ENCODE data around the gene DRAP1.

DNA sequence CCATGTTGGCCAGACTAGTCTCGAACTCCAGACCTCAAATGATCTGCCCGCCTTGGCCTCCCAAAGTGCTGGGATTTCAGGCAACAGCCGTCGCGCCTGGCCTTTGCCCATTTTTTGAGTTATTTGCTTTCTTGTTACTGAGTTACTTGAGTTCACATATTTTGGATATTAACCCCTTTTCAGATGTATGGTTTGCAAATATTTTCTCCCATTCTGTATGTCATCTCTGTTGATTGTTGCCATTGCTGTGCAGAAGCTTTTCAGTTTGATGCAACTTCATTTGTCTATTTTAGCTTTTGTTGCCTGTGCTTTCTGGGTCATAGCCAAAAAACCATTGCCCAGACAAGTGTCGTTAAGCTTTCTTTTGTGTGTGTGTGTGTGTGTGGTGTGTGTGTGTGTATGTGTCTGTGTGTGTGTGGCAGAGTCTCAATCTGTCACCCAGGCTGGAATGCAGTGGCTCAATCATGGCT, 32.9 kb downstream of the DRAP1 start:
- TF ChIP-seq CTCF (conservative IDR thresholded peaks at IDR 0.05; ENCODE audit: low read depth in 2 of 2) (no peak), EZH2 (IDR thresholded peaks at IDR 0.05; ENCODE audit: low read depth, unreplicated experiment) (no peak), STAT1 (IDR thresholded peaks at IDR 0.05; ENCODE audit: unreplicated experiment) (no peak), REST (IDR thresholded peaks at IDR 0.05; ENCODE audit: unreplicated experiment) (no peak), EZH2phosphoT487 (IDR thresholded peaks at IDR 0.05; ENCODE audit: unreplicated experiment) (no peak), POLR2AphosphoS5 (IDR thresholded peaks at IDR 0.05; ENCODE audit: low read depth) (no peak), NANOG (IDR thresholded peaks at IDR 0.05; ENCODE audit: borderline replicate concordance) (no peak), CREB1 (CRISPR knock-in tag; IDR thresholded peaks at IDR 0.05; ENCODE audit: low read depth) (no peak), ZNF331 (CRISPR knock-in tag; IDR thresholded peaks at IDR 0.05; ENCODE audit: low read depth) (no peak), JUNB (IDR thresholded peaks at IDR 0.05; ENCODE audit: unreplicated experiment) (no peak), ZNF114 (CRISPR knock-in tag; IDR thresholded peaks at IDR 0.05) (no peak)
- TF ChIP-seq, protein P1, sequence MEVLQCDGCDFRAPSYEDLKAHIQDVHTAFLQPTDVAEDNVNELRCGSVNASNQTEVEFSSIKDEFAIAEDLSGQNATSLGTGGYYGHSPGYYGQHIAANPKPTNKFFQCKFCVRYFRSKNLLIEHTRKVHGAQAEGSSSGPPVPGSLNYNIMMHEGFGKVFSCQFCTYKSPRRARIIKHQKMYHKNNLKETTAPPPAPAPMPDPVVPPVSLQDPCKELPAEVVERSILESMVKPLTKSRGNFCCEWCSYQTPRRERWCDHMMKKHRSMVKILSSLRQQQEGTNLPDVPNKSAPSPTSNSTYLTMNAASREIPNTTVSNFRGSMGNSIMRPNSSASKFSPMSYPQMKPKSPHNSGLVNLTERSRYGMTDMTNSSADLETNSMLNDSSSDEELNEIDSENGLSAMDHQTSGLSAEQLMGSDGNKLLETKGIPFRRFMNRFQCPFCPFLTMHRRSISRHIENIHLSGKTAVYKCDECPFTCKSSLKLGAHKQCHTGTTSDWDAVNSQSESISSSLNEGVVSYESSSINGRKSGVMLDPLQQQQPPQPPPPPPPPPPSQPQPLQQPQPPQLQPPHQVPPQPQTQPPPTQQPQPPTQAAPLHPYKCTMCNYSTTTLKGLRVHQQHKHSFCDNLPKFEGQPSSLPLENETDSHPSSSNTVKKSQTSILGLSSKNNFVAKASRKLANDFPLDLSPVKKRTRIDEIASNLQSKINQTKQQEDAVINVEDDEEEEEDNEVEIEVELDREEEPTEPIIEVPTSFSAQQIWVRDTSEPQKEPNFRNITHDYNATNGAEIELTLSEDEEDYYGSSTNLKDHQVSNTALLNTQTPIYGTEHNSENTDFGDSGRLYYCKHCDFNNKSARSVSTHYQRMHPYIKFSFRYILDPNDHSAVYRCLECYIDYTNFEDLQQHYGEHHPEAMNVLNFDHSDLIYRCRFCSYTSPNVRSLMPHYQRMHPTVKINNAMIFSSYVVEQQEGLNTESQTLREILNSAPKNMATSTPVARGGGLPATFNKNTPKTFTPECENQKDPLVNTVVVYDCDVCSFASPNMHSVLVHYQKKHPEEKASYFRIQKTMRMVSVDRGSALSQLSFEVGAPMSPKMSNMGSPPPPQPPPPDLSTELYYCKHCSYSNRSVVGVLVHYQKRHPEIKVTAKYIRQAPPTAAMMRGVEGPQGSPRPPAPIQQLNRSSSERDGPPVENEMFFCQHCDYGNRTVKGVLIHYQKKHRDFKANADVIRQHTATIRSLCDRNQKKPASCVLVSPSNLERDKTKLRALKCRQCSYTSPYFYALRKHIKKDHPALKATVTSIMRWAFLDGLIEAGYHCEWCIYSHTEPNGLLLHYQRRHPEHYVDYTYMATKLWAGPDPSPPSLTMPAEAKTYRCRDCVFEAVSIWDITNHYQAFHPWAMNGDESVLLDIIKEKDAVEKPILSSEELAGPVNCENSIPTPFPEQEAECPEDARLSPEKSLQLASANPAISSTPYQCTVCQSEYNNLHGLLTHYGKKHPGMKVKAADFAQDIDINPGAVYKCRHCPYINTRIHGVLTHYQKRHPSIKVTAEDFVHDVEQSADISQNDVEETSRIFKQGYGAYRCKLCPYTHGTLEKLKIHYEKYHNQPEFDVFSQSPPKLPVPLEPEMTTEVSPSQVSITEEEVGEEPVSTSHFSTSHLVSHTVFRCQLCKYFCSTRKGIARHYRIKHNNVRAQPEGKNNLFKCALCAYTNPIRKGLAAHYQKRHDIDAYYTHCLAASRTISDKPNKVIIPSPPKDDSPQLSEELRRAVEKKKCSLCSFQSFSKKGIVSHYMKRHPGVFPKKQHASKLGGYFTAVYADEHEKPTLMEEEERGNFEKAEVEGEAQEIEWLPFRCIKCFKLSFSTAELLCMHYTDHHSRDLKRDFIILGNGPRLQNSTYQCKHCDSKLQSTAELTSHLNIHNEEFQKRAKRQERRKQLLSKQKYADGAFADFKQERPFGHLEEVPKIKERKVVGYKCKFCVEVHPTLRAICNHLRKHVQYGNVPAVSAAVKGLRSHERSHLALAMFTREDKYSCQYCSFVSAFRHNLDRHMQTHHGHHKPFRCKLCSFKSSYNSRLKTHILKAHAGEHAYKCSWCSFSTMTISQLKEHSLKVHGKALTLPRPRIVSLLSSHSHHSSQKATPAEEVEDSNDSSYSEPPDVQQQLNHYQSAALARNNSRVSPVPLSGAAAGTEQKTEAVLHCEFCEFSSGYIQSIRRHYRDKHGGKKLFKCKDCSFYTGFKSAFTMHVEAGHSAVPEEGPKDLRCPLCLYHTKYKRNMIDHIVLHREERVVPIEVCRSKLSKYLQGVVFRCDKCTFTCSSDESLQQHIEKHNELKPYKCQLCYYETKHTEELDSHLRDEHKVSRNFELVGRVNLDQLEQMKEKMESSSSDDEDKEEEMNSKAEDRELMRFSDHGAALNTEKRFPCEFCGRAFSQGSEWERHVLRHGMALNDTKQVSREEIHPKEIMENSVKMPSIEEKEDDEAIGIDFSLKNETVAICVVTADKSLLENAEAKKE (CRISPR knock-in tag; IDR thresholded peaks at IDR 0.05): no peak
